Testis (tissue), 2 donors: ENCODE measurements around the gene SFRP2.

Experiments
- POLR2A ChIP-seq: fragments of 450-650 bp; IDR thresholded peaks from one replicate; pipeline ENCODE4 v1.6.1; 2017; ENCODE audit warnings: antibody characterized with exemption, mild to moderate bottlenecking, moderate library complexity
- TF ChIP-seq, protein P1 (sequence below), 3 experiments: fragments of 450-650 bp in 2 of 3; fragments of 200-600 bp in 1 of 3; sonication (generic) in 1 of 3; IDR thresholded peaks; one replicate each; pipeline ENCODE4 v1.5.1; 2016 to 2019; ENCODE audit warnings: antibody characterized with exemption in 3 of 3, mild to moderate bottlenecking in 2 of 3, moderate library complexity in 1 of 3

DNA sequence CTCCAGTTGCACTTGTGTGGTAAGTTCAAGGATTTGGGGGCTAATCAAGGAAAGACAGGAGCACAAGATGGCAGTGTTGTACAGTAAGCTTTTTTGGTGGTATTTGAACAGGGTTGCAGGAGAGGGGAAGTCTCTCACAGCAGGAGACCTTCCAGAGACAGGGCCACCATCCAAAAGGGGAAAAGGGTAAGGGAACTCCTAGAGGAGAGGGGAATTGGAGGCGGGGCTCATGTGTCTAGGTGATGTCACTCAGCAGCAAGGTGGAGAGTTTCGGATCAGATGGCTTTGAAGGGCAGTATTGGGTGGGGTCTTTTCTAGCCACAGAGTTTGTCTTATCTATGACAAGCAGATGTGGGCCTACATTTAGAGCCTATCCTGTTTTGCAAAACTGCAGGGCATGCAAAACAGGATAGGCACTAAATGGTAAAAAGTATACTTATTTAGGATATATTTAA, 15.6 kb downstream of the SFRP2 start:
- TF ChIP-seq, protein P1, sequence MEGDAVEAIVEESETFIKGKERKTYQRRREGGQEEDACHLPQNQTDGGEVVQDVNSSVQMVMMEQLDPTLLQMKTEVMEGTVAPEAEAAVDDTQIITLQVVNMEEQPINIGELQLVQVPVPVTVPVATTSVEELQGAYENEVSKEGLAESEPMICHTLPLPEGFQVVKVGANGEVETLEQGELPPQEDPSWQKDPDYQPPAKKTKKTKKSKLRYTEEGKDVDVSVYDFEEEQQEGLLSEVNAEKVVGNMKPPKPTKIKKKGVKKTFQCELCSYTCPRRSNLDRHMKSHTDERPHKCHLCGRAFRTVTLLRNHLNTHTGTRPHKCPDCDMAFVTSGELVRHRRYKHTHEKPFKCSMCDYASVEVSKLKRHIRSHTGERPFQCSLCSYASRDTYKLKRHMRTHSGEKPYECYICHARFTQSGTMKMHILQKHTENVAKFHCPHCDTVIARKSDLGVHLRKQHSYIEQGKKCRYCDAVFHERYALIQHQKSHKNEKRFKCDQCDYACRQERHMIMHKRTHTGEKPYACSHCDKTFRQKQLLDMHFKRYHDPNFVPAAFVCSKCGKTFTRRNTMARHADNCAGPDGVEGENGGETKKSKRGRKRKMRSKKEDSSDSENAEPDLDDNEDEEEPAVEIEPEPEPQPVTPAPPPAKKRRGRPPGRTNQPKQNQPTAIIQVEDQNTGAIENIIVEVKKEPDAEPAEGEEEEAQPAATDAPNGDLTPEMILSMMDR (IDR thresholded peaks at IDR 0.05) = no peak
- TF ChIP-seq POLR2A = no peak
